Neural crest cell (in vitro differentiated cells): ENCODE data around the gene ARRDC1. TPM values are rescaled to one million over a fixed set of nuclear protein-coding genes. Genes with fewer than 3 reads are reported as not detected.
A peak's percentile ranks its signal among the peaks of the same experiment; 100 is the strongest.

Experiments used
- DNase-seq: peaks from one replicate; pipeline ENCODE4 v3.0.0; 2021; ENCODE audit warnings: low read depth, mixed read lengths, low spot score
- H3K27ac Mint-ChIP-seq: one replicate; pipeline ENCODE4 v1.8.0; 2021; ENCODE audit warnings: mild to moderate bottlenecking, mixed read lengths; ENCODE audit not compliant: unreplicated experiment
- H3K27me3 Mint-ChIP-seq: 2 replicates; pipeline ENCODE4 v1.8.0; 2021; ENCODE audit warnings: low read depth, mild to moderate bottlenecking, mixed read lengths
- H3K36me3 Mint-ChIP-seq: 2 replicates; pipeline ENCODE4 v1.8.0; 2021; ENCODE audit warnings: low read depth, mild to moderate bottlenecking, mixed read lengths
- H3K4me1 Mint-ChIP-seq: 2 replicates; pipeline ENCODE4 v1.8.0; 2021; ENCODE audit warnings: mixed read lengths
- H3K4me3 Mint-ChIP-seq: one replicate; pipeline ENCODE4 v1.8.0; 2021; ENCODE audit warnings: mild to moderate bottlenecking, mixed read lengths
- H3K9me3 Mint-ChIP-seq: 2 replicates; pipeline ENCODE4 v1.8.0; 2021; ENCODE audit warnings: mixed read lengths
- total RNA-seq: library from RNA; stranded (reverse); gene quantifications from 2 replicates; pipeline ENCODE4 v1.2.1, GENCODE V29; 2021
- TF ChIP-seq, protein P1 (sequence below): fragments of 200-600 bp; sonication (generic); conservative IDR thresholded peaks from 2 replicates; pipeline ENCODE4 v1.5.0; 2021; ENCODE audit warnings: antibody characterized with exemption, mild to moderate bottlenecking

The ARRDC1 gene
- total RNA-seq, 1 donor from 2014 or later, result 18.1 TPM

GRCh38 chr9:137630126-137630525 lies 24.6 kb downstream of the ARRDC1 start:
- no peak for DNase-seq
- H3K9me3 Mint-ChIP-seq, result no peaks in the 10 kb centered on the region
- H3K4me1 Mint-ChIP-seq, result peaks cover 26% of the 10 kb centered on the region
- H3K36me3 Mint-ChIP-seq, result peaks cover 2% of the 10 kb centered on the region
- no peak overlapping the region for H3K4me3 Mint-ChIP-seq
- TF ChIP-seq, protein P1, sequence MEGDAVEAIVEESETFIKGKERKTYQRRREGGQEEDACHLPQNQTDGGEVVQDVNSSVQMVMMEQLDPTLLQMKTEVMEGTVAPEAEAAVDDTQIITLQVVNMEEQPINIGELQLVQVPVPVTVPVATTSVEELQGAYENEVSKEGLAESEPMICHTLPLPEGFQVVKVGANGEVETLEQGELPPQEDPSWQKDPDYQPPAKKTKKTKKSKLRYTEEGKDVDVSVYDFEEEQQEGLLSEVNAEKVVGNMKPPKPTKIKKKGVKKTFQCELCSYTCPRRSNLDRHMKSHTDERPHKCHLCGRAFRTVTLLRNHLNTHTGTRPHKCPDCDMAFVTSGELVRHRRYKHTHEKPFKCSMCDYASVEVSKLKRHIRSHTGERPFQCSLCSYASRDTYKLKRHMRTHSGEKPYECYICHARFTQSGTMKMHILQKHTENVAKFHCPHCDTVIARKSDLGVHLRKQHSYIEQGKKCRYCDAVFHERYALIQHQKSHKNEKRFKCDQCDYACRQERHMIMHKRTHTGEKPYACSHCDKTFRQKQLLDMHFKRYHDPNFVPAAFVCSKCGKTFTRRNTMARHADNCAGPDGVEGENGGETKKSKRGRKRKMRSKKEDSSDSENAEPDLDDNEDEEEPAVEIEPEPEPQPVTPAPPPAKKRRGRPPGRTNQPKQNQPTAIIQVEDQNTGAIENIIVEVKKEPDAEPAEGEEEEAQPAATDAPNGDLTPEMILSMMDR, result no peak
- H3K27me3 Mint-ChIP-seq, result no peaks in the 10 kb centered on the region
- no peak overlapping the region for H3K27ac Mint-ChIP-seq

DNA sequence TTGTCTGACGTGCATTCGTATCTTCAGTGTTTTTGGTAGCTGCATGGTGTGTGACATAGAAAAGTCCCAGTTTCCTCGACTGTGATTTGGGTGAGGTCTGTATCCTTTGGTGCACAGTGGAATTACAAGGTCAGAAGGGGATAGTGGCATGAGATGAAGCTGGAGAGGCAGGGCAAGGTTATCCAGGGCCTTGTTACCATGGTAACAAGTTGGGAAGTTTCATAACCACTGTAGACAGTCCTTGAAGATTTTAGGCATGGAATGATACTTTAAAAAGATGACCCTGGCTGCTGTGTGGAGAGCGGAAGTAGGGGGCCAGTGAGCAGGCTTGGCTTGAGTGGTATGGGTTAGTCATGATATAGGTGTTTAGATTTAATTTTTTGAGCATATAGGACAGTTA lies 25.2 kb downstream of the ARRDC1 start:
- H3K4me1 Mint-ChIP-seq, result peaks cover 26% of the 10 kb centered on the region
- H3K27ac Mint-ChIP-seq, result no peak overlapping the region
- no peak overlapping the region for H3K4me3 Mint-ChIP-seq
- peaks cover 2% of the 10 kb centered on the region for H3K36me3 Mint-ChIP-seq
- TF ChIP-seq, protein P1, result no peak
- H3K27me3 Mint-ChIP-seq, result no peaks in the 10 kb centered on the region
- H3K9me3 Mint-ChIP-seq, result no peaks in the 10 kb centered on the region
- no peak for DNase-seq

- Mint-ChIP-seq H3K27me3 (no peaks in the 10 kb centered on the region), H3K36me3 (peaks cover 2% of the 10 kb centered on the region), H3K4me3 (no peak overlapping the region), H3K9me3 (no peaks in the 10 kb centered on the region), H3K4me1 (peaks cover 28% of the 10 kb centered on the region), H3K27ac (no peak overlapping the region)
- TF ChIP-seq, protein P1, result no peak
- DNase-seq, result no peak
Observed at GRCh38 chr9:137631345-137632229, 26.1 kb downstream of the ARRDC1 start.

GRCh38 chr9:137632230-137633161 lies 27.0 kb downstream of the ARRDC1 start:
- no peak overlapping the region for H3K4me3 Mint-ChIP-seq
- H3K27ac Mint-ChIP-seq, result peak overlapping the region; percentile 78
- no peaks in the 10 kb centered on the region for H3K27me3 Mint-ChIP-seq
- TF ChIP-seq, protein P1, result no peak
- no peaks in the 10 kb centered on the region for H3K9me3 Mint-ChIP-seq
- peaks cover 2% of the 10 kb centered on the region for H3K36me3 Mint-ChIP-seq
- H3K4me1 Mint-ChIP-seq, result peaks cover 27% of the 10 kb centered on the region
- no peak for DNase-seq

DNA sequence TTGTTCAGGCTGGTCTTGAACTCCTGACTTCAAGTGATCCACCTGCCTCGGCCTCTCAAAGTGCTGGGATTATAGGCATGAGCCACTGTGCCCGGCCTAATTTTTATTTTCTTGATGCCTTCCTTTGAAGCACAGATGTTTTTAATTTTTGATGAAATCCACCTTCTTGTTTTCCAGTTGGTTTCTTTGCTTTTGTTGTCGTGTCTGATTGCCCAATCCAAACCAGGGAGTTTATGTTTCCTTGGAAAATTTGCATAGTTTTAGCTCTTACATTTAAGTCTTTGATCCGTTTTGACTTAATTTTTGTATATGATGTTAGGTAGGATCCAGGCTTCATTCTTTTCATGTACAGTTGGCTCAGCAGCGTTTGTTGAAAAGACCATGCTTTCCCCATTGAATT lies 28.5 kb downstream of the ARRDC1 start:
- no peaks in the 10 kb centered on the region for H3K27me3 Mint-ChIP-seq
- H3K36me3 Mint-ChIP-seq, result no peaks in the 10 kb centered on the region
- TF ChIP-seq, protein P1, result no peak
- peaks cover 23% of the 10 kb centered on the region for H3K4me1 Mint-ChIP-seq
- no peak for DNase-seq
- H3K4me3 Mint-ChIP-seq, result no peak overlapping the region
- no peaks in the 10 kb centered on the region for H3K9me3 Mint-ChIP-seq
- H3K27ac Mint-ChIP-seq, result no peak overlapping the region
